ENCODE measurements around the gene FAM13A. TPM values are rescaled to one million over a fixed set of nuclear protein-coding genes. Genes with fewer than 3 reads are reported as not detected.

The FAM13A gene
- total and polyA plus RNA-seq, 2 of the 8 experiments (the other 6 are each of a cell fraction or from before 2014, with no cell fraction given), result 7.1 to 16.5 TPM

GRCh38 chr4:89055157-89056080 is 1.6 kb downstream of the FAM13A start:
- no peak overlapping the region for H3K9ac ChIP-seq (replicated peaks in 1 of 4; ENCODE audit: extremely low read depth in 1 of 4, low read depth in 3 of 4, low read length in 3 of 4)
- H3K27ac ChIP-seq (ENCODE audit: low read depth, low read length), result no peak overlapping the region
- WGBS, 2 experiments (ENCODE audit: extremely low coverage in 1 of 2, insufficient coverage in 1 of 2, insufficient read length in 1 of 2, insufficient replicate concordance in 2 of 2, low coverage in 1 of 2, low lambda C conversion rate in 2 of 2, missing lambda C conversion rate in 1 of 2), result 74% methylated on average over 1 of the region's 1 CpG; no CpG with 5 or more reads in 1 of the 2 experiments
- H2AFZ ChIP-seq (ENCODE audit: low read length), result no peak overlapping the region
- H3K9me3 ChIP-seq (ENCODE audit: insufficient read depth in 2 of 2, low read depth in 1 of 2, low read length in 1 of 2), result no peaks in the 10 kb centered on the region
- H2BK12ac ChIP-seq (ENCODE audit: low read depth, low read length), result no peak overlapping the region; the same call in 1 of the 2 replicates
- H3K18ac ChIP-seq (ENCODE audit: extremely low read depth, low read length), result no peak overlapping the region
- no peak overlapping the region for H2BK20ac ChIP-seq (ENCODE audit: low read length)
- no peaks in the 10 kb centered on the region for H3K36me3 ChIP-seq (ENCODE audit: control insufficient read depth in 2 of 4, insufficient read depth in 4 of 4, low read length in 3 of 4)
- no peak overlapping the region for H4K91ac ChIP-seq (replicated peaks; ENCODE audit: insufficient read length, low read length)
- H2BK5ac ChIP-seq (ENCODE audit: low read depth, low read length), result no peak overlapping the region
- no peak overlapping the region for H2BK120ac ChIP-seq (replicated peaks; ENCODE audit: low read depth, low read length)
- H3K4me1 ChIP-seq (replicated peaks in 1 of 4; ENCODE audit: control insufficient read depth in 3 of 4, insufficient read depth in 4 of 4, low read length in 3 of 4), result no peaks in the 10 kb centered on the region; a peak in 3 of 7 replicates
- no peaks in the 10 kb centered on the region for H4K20me1 ChIP-seq (replicated peaks in 1 of 2; ENCODE audit: control insufficient read depth in 1 of 2, insufficient read depth in 2 of 2, low read length in 2 of 2)
- no peak overlapping the region for H2BK15ac ChIP-seq (ENCODE audit: low read length)
- H2AK5ac ChIP-seq (ENCODE audit: low read depth, low read length), result no peak overlapping the region
- H3K79me2 ChIP-seq (ENCODE audit: control insufficient read depth in 1 of 2, insufficient read depth in 2 of 2, low read length in 2 of 2), result peaks cover 0 to 62% of the 10 kb centered on the region in 2 experiments; a peak in 3 of 4 replicates
- TF ChIP-seq NANOG (IDR thresholded peaks at IDR 0.05; ENCODE audit: insufficient read depth, low read depth, low read length, poor library complexity, severe bottlenecking) (no peak), ATF3 (IDR thresholded peaks at IDR 0.05; ENCODE audit: insufficient read depth, low read depth, low read length) (no peak), CEBPB (IDR thresholded peaks at IDR 0.05; ENCODE audit: low read depth, low read length) (no peak), MAX (IDR thresholded peaks at IDR 0.05) (no peak), KDM1A (IDR thresholded peaks at IDR 0.05; ENCODE audit: borderline replicate concordance, low read length) (no peak), CBX8 (IDR thresholded peaks at IDR 0.05; ENCODE audit: borderline replicate concordance, low read depth, low read length) (no peak), E2F6 (IDR thresholded peaks at IDR 0.05) (no peak)
- H3K4ac ChIP-seq (replicated peaks; ENCODE audit: insufficient read length, low read depth, low read length), result no peak overlapping the region
- no peaks in the 10 kb centered on the region for H3K27me3 ChIP-seq (replicated peaks in 1 of 4; ENCODE audit: control insufficient read depth in 3 of 4, extremely low read depth in 1 of 4, insufficient read depth in 3 of 4, low read length in 3 of 4)
- H3K4me2 ChIP-seq (ENCODE audit: insufficient read depth in 1 of 2, low read depth in 2 of 2, low read length in 2 of 2), result peak overlapping the region; percentile 71 to 85
- H3K4me3 ChIP-seq (ENCODE audit: extremely low read depth in 1 of 4, insufficient read depth in 2 of 4, low read depth in 3 of 4, low read length in 4 of 4), result peak overlapping the region; percentile 55 to 98 (median 66)
- H3K56ac ChIP-seq (replicated peaks; ENCODE audit: insufficient read length, low read depth, low read length), result no peak overlapping the region
- ChIA-PET CTCF (ENCODE audit: partially characterized antibody) (interaction anchor here (0.6 to 2.1 kb wide), 2 partner anchors 13 to 23 kb away, joined by 3 to 8 read pairs; no protein-coding TSS in a partner anchor), POLR2A (ENCODE audit: partially characterized antibody) (interaction anchor here (1.0 to 2.0 kb wide), 4 partner anchors 13 to 57 kb away, joined by 3 to 6 read pairs (median 3); no protein-coding TSS in a partner anchor)
- no peak for DNase-seq (ENCODE audit: low read depth in 1 of 2, low spot score in 2 of 2)
- no peak overlapping the region for H4K8ac ChIP-seq (ENCODE audit: extremely low read depth, insufficient read depth, low read length)
- peak; percentile 65 for FAIRE-seq
- no peak overlapping the region for H4K5ac ChIP-seq (ENCODE audit: insufficient read length, low read depth, low read length)
- H3K23ac ChIP-seq (ENCODE audit: insufficient read length), result no peak overlapping the region
- H3K79me1 ChIP-seq (ENCODE audit: low read depth, low read length), result no peaks in the 10 kb centered on the region; the same call in 1 of the 2 replicates
- no peaks in the 10 kb centered on the region; the same call in 1 of the 2 replicates for H3K23me2 ChIP-seq (ENCODE audit: low read depth, low read length)
- H3K14ac ChIP-seq (ENCODE audit: insufficient read length), result no peak overlapping the region

Measured in H1 (cell line).